Common myeloid progenitor, CD34-positive (primary cell): Measurements from ENCODE around the gene PPP2R5D.
A peak's percentile ranks its signal among the peaks of the same experiment; 100 is the strongest.

Source experiments
- CTCF ChIA-PET: fragments of 350-600 bp; sonication (Branson Sonifier 250); formaldehyde crosslinking; loops from one replicate; lab custom pipeline; 2021; ENCODE audit warnings: antibody characterized with exemption; lab: Charles Lee
- POLR2A ChIA-PET: fragments of 350-600 bp; sonication (Branson Sonifier 250); formaldehyde crosslinking; loops from one replicate; lab custom pipeline; 2021; ENCODE audit warnings: antibody characterized with exemption; lab: Charles Lee
- DNase-seq, 3 donors: peaks; one replicate each; pipeline versions ENCODE4 v3.0.0 to v3.0.0-alpha.2; 2013
- H3K27ac ChIP-seq, 2 experiments: 1 replicate in 1 of 2; 2 replicates in 1 of 2; pipeline ENCODE4 v1.7.0; 2013; ENCODE audit warnings: inconsistent platforms in 2 of 2, low read length in 2 of 2, mild to moderate bottlenecking in 2 of 2, low read depth in 1 of 2, moderate library complexity in 1 of 2; ENCODE audit not compliant: severe bottlenecking in 2 of 2, insufficient read depth in 1 of 2, poor library complexity in 1 of 2
- H3K27me3 ChIP-seq, 5 experiments: replicated peaks in 2 of 5; 1 replicate in 3 of 5; 2 replicates in 2 of 5; pipeline versions ENCODE4 v1.6.1 to v1.7.0; 2013; ENCODE audit warnings: low read length in 4 of 5, mild to moderate bottlenecking in 2 of 5, moderate library complexity in 2 of 5, inconsistent platforms in 1 of 5; ENCODE audit not compliant: insufficient read depth in 5 of 5, control insufficient read depth in 4 of 5
- H3K36me3 ChIP-seq, 4 experiments: 1 replicate in 2 of 4; 2 replicates in 2 of 4; pipeline versions ENCODE4 v1.6.1 to v1.7.0; 2013; ENCODE audit warnings: low read length in 3 of 4, control low read depth in 1 of 4, mild to moderate bottlenecking in 1 of 4; ENCODE audit not compliant: control insufficient read depth in 4 of 4, insufficient read depth in 4 of 4
- H3K4me1 ChIP-seq, 4 experiments: 1 replicate in 3 of 4; 2 replicates in 1 of 4; pipeline versions ENCODE4 v1.6.1 to v1.7.1; 2013; ENCODE audit warnings: low read length in 3 of 4, mild to moderate bottlenecking in 3 of 4, control low read depth in 1 of 4, inconsistent platforms in 1 of 4, moderate library complexity in 1 of 4; ENCODE audit not compliant: control insufficient read depth in 4 of 4, insufficient read depth in 4 of 4; ENCODE audit errors: control extremely low read depth in 1 of 4
- H3K4me3 ChIP-seq, 7 experiments: 1 replicate in 4 of 7; 2 replicates in 3 of 7; pipeline versions ENCODE4 v1.5.1 to v1.7.0; 2013; ENCODE audit warnings: mild to moderate bottlenecking in 7 of 7, low read length in 6 of 7, moderate library complexity in 6 of 7, inconsistent platforms in 2 of 7, low read depth in 2 of 7, control low read depth in 1 of 7; ENCODE audit not compliant: insufficient read depth in 4 of 7, control insufficient read depth in 1 of 7; ENCODE audit errors: extremely low read depth in 1 of 7
- H3K9me3 ChIP-seq, 5 experiments: 1 replicate in 4 of 5; 2 replicates in 1 of 5; pipeline versions ENCODE4 v1.6.1 to v1.7.1; 2013; ENCODE audit warnings: low read length in 4 of 5, mild to moderate bottlenecking in 2 of 5, inconsistent platforms in 1 of 5, low read depth in 1 of 5, moderate library complexity in 1 of 5; ENCODE audit not compliant: control insufficient read depth in 4 of 5, insufficient read depth in 2 of 5; ENCODE audit errors: control extremely low read depth in 1 of 5
- WGBS: methylation state at CpG from one replicate; pipeline ENCODE4 v1.1.5; 2013; ENCODE audit not compliant: insufficient coverage; 5-methylcytosine and 5-hydroxymethylcytosine counted together

The PPP2R5D gene

GRCh38 chr6:42969431-42969830 lies 14.9 kb upstream of the PPP2R5D start:
- H3K27me3 ChIP-seq: no peaks in the 10 kb centered on the region
- ChIA-PET CTCF (no interaction called here), POLR2A (no interaction called here)
- H3K4me3 ChIP-seq: no peak overlapping the region
- peaks cover 5 to 63% (median 37%) of the 10 kb centered on the region in 4 experiments for H3K36me3 ChIP-seq
- WGBS: 100% methylated on average over 2 of the region's 2 CpGs
- H3K27ac ChIP-seq: no peak overlapping the region
- peaks cover 7 to 16% (median 11%) of the 10 kb centered on the region in 4 experiments for H3K4me1 ChIP-seq
- H3K9me3 ChIP-seq: no peaks in the 10 kb centered on the region
- DNase-seq: no peak

DNA sequence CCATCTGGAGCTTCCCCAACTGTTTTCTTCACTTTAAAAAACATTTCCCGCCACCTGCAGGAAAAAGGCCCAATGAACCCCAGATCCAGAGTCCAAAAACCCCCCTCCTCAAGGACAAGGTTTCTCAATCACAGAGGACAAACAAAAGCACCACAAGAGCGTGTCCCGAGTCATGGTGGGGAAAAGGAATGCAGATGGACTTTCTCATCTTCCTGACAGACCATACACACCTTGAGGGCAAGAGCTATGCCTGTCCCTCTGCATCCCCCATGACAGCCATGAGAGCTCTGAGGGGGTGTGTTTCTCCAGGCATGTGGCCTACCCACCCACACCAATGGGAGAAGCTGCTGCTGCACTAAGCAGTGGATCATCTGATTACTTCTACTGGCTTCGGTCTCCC lies 14.4 kb upstream of the PPP2R5D start:
- peaks cover 7 to 16% (median 11%) of the 10 kb centered on the region in 4 experiments for H3K4me1 ChIP-seq
- no CpG with 5 or more reads among the region's 4 CpGs for WGBS
- POLR2A ChIA-PET: interaction anchor here (0.8 kb wide), 1 partner anchor 9 kb away, joined by 3 read pairs; the partner anchor contains the start of gene PEX6

GRCh38 chr6:42970871-42971612 lies 13.3 kb upstream of the PPP2R5D start:
- Histone ChIP-seq H3K4me1 (peaks cover 7 to 16% (median 11%) of the 10 kb centered on the region in 4 experiments), H3K27me3 (no peaks in the 10 kb centered on the region), H3K9me3 (no peaks in the 10 kb centered on the region), H3K4me3 (peak overlapping the region in 1 of 7 experiments; percentile 29), H3K27ac (no peak overlapping the region), H3K36me3 (peaks cover 5 to 49% (median 31%) of the 10 kb centered on the region in 4 experiments)
- ChIA-PET POLR2A (interaction anchor here (0.8 kb wide), 1 partner anchor 8 kb away, joined by 3 read pairs; the partner anchor contains the start of gene PEX6), CTCF (interaction anchor here (1.5 to 2.3 kb wide), 2 partner anchors 10 to 45 kb away, joined by 4 to 7 read pairs; no protein-coding TSS in a partner anchor)
- peak; percentile 52 to 85 (median 81) for DNase-seq
- WGBS: 0% methylated on average over 1 of the region's 4 CpGs

More for the DNA sequence above, 14.4 kb upstream of the PPP2R5D start:
- CTCF ChIA-PET: interaction anchor here (2.3 kb wide), 1 partner anchor 9 kb away, joined by 7 read pairs; no protein-coding TSS in a partner anchor
- no peak for DNase-seq
- Histone ChIP-seq H3K4me3 (no peak overlapping the region), H3K27me3 (no peaks in the 10 kb centered on the region), H3K9me3 (no peaks in the 10 kb centered on the region), H3K27ac (no peak overlapping the region), H3K36me3 (peaks cover 5 to 60% (median 35%) of the 10 kb centered on the region in 4 experiments)

GRCh38 chr6:42971746-42972327 lies 12.5 kb upstream of the PPP2R5D start:
- 91% methylated on average over 3 of the region's 3 CpGs for WGBS
- CTCF ChIA-PET: interaction anchor here (1.5 to 2.3 kb wide), 2 partner anchors 10 to 44 kb away, joined by 4 to 7 read pairs; no protein-coding TSS in a partner anchor
- peaks cover 0 to 42% (median 26%) of the 10 kb centered on the region in 4 experiments for H3K36me3 ChIP-seq
- peaks cover 7 to 16% (median 11%) of the 10 kb centered on the region in 4 experiments for H3K4me1 ChIP-seq
- H3K27me3 ChIP-seq: no peaks in the 10 kb centered on the region
- H3K27ac ChIP-seq: no peak overlapping the region
- POLR2A ChIA-PET: no interaction called here
- no peaks in the 10 kb centered on the region for H3K9me3 ChIP-seq
- no peak for DNase-seq
- no peak overlapping the region for H3K4me3 ChIP-seq

GRCh38 chr6:42973926-42974325 lies 10.4 kb upstream of the PPP2R5D start:
- no peak overlapping the region for H3K27ac ChIP-seq
- no peak for DNase-seq
- POLR2A ChIA-PET: no interaction called here
- peaks cover 0 to 26% (median 20%) of the 10 kb centered on the region in 4 experiments for H3K36me3 ChIP-seq
- no peaks in the 10 kb centered on the region for H3K9me3 ChIP-seq
- CTCF ChIA-PET: interaction anchor here (1.0 to 3.3 kb wide), 2 partner anchors 9 to 61 kb away, joined by 3 to 15 read pairs; no protein-coding TSS in a partner anchor
- WGBS: no CpG with 5 or more reads among the region's 3 CpGs
- H3K4me1 ChIP-seq: peaks cover 7 to 23% (median 18%) of the 10 kb centered on the region in 4 experiments
- no peaks in the 10 kb centered on the region for H3K27me3 ChIP-seq
- no peak overlapping the region for H3K4me3 ChIP-seq

DNA sequence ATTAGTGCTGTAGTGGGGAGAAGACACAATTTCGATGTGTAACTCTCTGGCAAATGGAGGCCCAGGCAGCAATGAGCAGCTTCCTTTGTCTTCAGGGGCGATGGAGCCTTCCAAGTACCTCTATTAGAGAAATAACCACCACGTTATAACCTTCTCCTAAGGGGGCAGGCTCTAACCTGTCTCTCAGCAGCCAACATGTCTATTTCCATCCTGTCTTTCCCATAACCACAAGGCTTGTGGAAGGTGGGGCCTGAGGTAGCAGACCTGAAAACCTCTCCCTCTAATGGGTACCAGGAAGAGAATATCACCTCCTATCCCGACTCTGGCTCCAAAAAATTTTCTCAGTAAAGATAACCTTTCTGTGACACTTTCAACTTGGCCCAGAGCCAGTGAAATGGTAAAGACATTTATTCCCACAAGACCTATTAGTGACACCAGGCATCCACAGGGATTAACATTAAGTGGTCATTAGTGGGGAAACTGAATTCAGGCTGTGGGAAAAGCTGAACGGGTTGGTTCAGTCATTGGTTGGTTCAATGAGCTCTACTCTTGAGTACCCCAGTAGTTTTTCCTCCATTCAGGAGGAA lies 9.4 kb upstream of the PPP2R5D start:
- H3K4me3 ChIP-seq: no peak overlapping the region
- DNase-seq: no peak
- no peak overlapping the region for H3K27ac ChIP-seq
- H3K36me3 ChIP-seq: peaks cover 0 to 16% (median 12%) of the 10 kb centered on the region in 4 experiments
- ChIA-PET POLR2A (interaction anchor here (0.6 kb wide), 1 partner anchor 61 kb away, joined by 3 read pairs; no protein-coding TSS in a partner anchor), CTCF (interaction anchor here (3.3 kb wide), 1 partner anchor 10 kb away, joined by 15 read pairs; no protein-coding TSS in a partner anchor)
- no peaks in the 10 kb centered on the region for H3K27me3 ChIP-seq
- peaks cover 14 to 32% (median 26%) of the 10 kb centered on the region in 4 experiments for H3K4me1 ChIP-seq
- no peaks in the 10 kb centered on the region for H3K9me3 ChIP-seq
- 97% methylated on average over 5 of the region's 5 CpGs for WGBS
